ENCODE data around the gene TBC1D3B. TPM values are rescaled to one million over a fixed set of nuclear protein-coding genes. Genes with fewer than 3 reads are reported as not detected.

Gene TBC1D3B
- total RNA-seq, 2 experiments from 2014 or later: 2.0 to 2.6 TPM

Other genes with a start within 250 kb of the TBC1D3B start
- gene RDM1, start 245.9 kb downstream of the TBC1D3B start, total RNA-seq: 1 to 10 TPM; 4.3 to 5.6 TPM
- gene LYZL6, start 232.9 kb downstream of the TBC1D3B start, total RNA-seq: not detected
- not detected for gene CCL16, start 195.1 kb downstream of the TBC1D3B start, total RNA-seq
- not detected for gene CCL14, start 189.9 kb downstream of the TBC1D3B start, total RNA-seq
- gene CCL15, start 175.1 kb downstream of the TBC1D3B start, total RNA-seq: not detected
- not detected for gene CCL23, start 158.7 kb downstream of the TBC1D3B start, total RNA-seq
- not detected for gene CCL18, start 112.4 kb downstream of the TBC1D3B start, total RNA-seq
- gene CCL3, start 86.5 kb downstream of the TBC1D3B start, total RNA-seq: 10 to 100 TPM; 51.5 to 52.7 TPM
- 10 to 100 TPM; 43.7 to 49.4 TPM for gene CCL4, start 72.8 kb downstream of the TBC1D3B start, total RNA-seq
- 1 to 10 TPM; 2.9 to 3.2 TPM for gene CCL3L1, start 20.1 kb upstream of the TBC1D3B start, total RNA-seq
- 1 to 10 TPM; 4.4 to 5.5 TPM for gene CCL4L2, start 34.4 kb upstream of the TBC1D3B start, total RNA-seq
- gene TBC1D3I, start 87.9 kb upstream of the TBC1D3B start, total RNA-seq: not detected
- not detected for gene TBC1D3G, start 147.2 kb upstream of the TBC1D3B start, total RNA-seq
- gene TBC1D3H, start 211.8 kb upstream of the TBC1D3B start, total RNA-seq: under 1 TPM in 1 of 2 experiments, not detected in 1; 0.78 TPM